Endothelial cell of umbilical vein (primary cell): ENCODE data around the gene PFDN6.

Source experiments
- EZH2 ChIP-seq: IDR thresholded peaks from 2 replicates; pipeline ENCODE4 v1.6.1; 2012; ENCODE audit warnings: borderline replicate concordance, low read depth, mild to moderate bottlenecking, moderate library complexity, low read length, inconsistent platforms; ENCODE audit not compliant: severe bottlenecking
- FOS ChIP-seq: IDR thresholded peaks from 2 replicates; pipeline ENCODE4 v1.6.1; 2011; ENCODE audit warnings: mild to moderate bottlenecking, low read length, moderate library complexity, borderline replicate concordance; ENCODE audit not compliant: insufficient read depth
- GATA2 ChIP-seq: IDR thresholded peaks from 2 replicates; pipeline ENCODE4 v1.7.0; 2011; ENCODE audit warnings: low read depth, mild to moderate bottlenecking, moderate library complexity, mixed read lengths, low read length; ENCODE audit not compliant: insufficient read length, insufficient read depth
- JUN ChIP-seq: IDR thresholded peaks from 2 replicates; pipeline ENCODE4 v1.6.1; 2011; ENCODE audit warnings: borderline replicate concordance, low read depth; ENCODE audit not compliant: insufficient read length, insufficient read depth
- MYC ChIP-seq: IDR thresholded peaks from one replicate; pipeline ENCODE4 v1.6.1; 2011; ENCODE audit warnings: mild to moderate bottlenecking, low read depth, low read length
- POLR2A ChIP-seq: IDR thresholded peaks from 2 replicates; pipeline ENCODE4 v1.6.1; 2012; ENCODE audit warnings: low read depth, mild to moderate bottlenecking, control low read depth, low read length
- POLR2AphosphoS5 ChIP-seq: IDR thresholded peaks from 2 replicates; pipeline ENCODE4 v1.6.1; 2012; ENCODE audit warnings: low read depth, mild to moderate bottlenecking, control low read depth, low read length, moderate library complexity; ENCODE audit not compliant: insufficient read depth
- TF ChIP-seq, protein P1 (sequence below), 2 donors: IDR thresholded peaks; 1 replicate in 1 of 2; 2 replicates in 1 of 2; pipeline ENCODE4 v1.5.1; 2011; ENCODE audit warnings: low read length in 2 of 2, mild to moderate bottlenecking in 2 of 2, moderate library complexity in 2 of 2, control low read depth in 1 of 2, inconsistent platforms in 1 of 2, low read depth in 1 of 2; ENCODE audit not compliant: insufficient read depth in 1 of 2; ENCODE audit errors: extremely low read depth in 1 of 2
- TF ChIP-seq, protein P2 (sequence below): IDR thresholded peaks from 2 replicates; pipeline ENCODE4 v1.6.1; 2011; ENCODE audit not compliant: insufficient read depth, insufficient read length

DNA sequence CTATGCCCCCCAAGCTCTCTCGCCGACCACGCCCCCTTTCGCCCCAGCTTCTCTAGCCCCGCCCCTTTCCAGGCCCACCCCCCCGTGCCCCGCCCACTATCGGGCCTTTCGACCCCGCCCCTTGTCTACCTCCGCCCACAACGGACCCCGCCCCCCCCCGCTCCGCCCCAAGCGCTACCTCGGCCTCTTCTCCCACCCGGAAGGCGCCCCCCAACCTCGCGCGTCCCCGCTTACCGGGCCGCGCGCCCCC lies 27.9 kb downstream of the PFDN6 start:
- TF ChIP-seq, protein P1, sequence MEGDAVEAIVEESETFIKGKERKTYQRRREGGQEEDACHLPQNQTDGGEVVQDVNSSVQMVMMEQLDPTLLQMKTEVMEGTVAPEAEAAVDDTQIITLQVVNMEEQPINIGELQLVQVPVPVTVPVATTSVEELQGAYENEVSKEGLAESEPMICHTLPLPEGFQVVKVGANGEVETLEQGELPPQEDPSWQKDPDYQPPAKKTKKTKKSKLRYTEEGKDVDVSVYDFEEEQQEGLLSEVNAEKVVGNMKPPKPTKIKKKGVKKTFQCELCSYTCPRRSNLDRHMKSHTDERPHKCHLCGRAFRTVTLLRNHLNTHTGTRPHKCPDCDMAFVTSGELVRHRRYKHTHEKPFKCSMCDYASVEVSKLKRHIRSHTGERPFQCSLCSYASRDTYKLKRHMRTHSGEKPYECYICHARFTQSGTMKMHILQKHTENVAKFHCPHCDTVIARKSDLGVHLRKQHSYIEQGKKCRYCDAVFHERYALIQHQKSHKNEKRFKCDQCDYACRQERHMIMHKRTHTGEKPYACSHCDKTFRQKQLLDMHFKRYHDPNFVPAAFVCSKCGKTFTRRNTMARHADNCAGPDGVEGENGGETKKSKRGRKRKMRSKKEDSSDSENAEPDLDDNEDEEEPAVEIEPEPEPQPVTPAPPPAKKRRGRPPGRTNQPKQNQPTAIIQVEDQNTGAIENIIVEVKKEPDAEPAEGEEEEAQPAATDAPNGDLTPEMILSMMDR (IDR thresholded peaks at IDR 0.05; ENCODE audit: extremely low read depth in 1 of 2, insufficient read depth in 1 of 2, low read depth in 1 of 2, low read length in 2 of 2) = no peak
- TF ChIP-seq POLR2A = no peak
- TF ChIP-seq POLR2AphosphoS5 = no peak
- TF ChIP-seq EZH2 = no peak
- TF ChIP-seq, protein P2, sequence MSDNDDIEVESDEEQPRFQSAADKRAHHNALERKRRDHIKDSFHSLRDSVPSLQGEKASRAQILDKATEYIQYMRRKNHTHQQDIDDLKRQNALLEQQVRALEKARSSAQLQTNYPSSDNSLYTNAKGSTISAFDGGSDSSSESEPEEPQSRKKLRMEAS = no peak
- TF ChIP-seq JUN = no peak
- no peak for TF ChIP-seq MYC
- TF ChIP-seq FOS = no peak
- TF ChIP-seq GATA2 = no peak
